GM13976 (cell line): ENCODE data around the gene HERC4.
"Not testable (repeated sequence)": the region's sequence is repeated elsewhere in the genome, so short reads cannot be mapped to it uniquely, and the experiment has no call there.

ENCODE experiments used
- DNase-seq: peaks from one replicate; pipeline ENCODE4 v3.0.0; 2012; ENCODE audit warnings: low spot score
- in situ Hi-C: fragments of 300-500 bp; cut with MboI; formaldehyde crosslinking; loops from one replicate; pipeline ENCODE4 v1.12.0; 2022; ENCODE audit warnings: low sequenced_read_pairs, mixed read lengths, inconsistent platforms; ENCODE audit not compliant: unreplicated experiment
- TF ChIP-seq, protein P1 (sequence below): IDR thresholded peaks from 2 replicates; pipeline ENCODE4 v1.5.1; 2012; ENCODE audit warnings: borderline replicate concordance, mild to moderate bottlenecking; ENCODE audit not compliant: insufficient read depth; ENCODE audit errors: extremely low read depth, missing control alignments, control extremely low read depth

Gene HERC4

DNA sequence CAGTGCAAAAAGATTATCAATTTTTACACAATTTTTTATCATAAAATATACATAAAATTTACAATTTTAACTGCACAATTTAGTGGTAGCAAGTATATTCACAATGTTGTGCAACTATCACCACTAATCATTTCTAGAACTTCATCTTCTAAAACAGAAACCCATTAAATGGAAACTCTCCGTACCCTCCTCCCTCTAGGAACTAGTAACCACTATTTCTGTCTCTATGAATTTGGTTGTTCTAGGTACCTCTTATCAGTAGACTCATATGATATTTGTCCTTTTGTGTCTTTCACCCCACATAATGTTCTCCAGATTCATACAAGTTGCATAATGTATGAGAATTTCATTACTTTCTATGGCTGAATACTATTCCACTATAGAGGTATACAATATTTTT is 73.5 kb downstream of the HERC4 start:
- no peak for DNase-seq
- TF ChIP-seq, protein P1, sequence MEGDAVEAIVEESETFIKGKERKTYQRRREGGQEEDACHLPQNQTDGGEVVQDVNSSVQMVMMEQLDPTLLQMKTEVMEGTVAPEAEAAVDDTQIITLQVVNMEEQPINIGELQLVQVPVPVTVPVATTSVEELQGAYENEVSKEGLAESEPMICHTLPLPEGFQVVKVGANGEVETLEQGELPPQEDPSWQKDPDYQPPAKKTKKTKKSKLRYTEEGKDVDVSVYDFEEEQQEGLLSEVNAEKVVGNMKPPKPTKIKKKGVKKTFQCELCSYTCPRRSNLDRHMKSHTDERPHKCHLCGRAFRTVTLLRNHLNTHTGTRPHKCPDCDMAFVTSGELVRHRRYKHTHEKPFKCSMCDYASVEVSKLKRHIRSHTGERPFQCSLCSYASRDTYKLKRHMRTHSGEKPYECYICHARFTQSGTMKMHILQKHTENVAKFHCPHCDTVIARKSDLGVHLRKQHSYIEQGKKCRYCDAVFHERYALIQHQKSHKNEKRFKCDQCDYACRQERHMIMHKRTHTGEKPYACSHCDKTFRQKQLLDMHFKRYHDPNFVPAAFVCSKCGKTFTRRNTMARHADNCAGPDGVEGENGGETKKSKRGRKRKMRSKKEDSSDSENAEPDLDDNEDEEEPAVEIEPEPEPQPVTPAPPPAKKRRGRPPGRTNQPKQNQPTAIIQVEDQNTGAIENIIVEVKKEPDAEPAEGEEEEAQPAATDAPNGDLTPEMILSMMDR: no peak
- in situ Hi-C loops: no loop called here

DNA sequence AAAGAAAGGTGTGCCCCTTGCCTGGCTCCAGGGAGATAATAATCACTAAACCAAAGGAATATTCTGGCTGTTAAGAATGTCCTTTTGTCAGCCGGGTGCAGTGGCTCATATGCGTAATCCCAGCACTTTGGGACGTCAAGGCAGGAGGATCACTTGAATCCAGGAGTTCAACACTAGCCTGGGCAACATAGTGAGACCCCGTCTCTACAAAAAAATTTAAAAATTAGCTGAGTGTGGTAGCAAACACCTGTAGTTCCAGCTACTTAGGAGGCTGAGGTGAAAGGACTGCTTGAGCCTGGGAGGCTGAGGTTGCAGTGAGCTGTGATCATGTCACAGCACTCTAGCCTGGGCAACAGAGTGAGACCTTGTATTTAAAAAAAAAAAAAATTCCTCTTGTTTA is 74.1 kb downstream of the HERC4 start:
- TF ChIP-seq, protein P1: no peak
- no peak for DNase-seq
- in situ Hi-C loops: no loop called here

DNA sequence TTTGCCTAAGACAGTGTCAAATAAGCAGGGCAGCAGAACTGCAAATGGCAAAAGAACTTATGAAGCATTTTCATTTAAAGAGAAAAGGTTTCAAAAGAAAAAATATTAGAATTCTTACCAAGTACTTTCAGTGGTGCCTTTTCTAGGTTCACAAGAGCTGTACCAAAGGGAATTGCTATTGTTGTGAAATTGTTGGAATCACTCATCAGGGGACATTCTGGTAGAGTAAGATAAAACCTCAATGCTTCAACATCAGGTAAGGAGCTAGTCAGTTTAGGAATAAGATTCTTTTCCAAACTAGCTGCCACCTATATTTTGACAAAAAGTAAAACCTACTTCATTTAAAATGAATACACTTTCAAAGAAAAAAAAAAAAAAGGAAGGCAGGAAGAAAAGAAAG is 85.0 kb downstream of the HERC4 start:
- in situ Hi-C loops: no loop called here
- DNase-seq: no peak
- TF ChIP-seq, protein P1: no peak

DNA sequence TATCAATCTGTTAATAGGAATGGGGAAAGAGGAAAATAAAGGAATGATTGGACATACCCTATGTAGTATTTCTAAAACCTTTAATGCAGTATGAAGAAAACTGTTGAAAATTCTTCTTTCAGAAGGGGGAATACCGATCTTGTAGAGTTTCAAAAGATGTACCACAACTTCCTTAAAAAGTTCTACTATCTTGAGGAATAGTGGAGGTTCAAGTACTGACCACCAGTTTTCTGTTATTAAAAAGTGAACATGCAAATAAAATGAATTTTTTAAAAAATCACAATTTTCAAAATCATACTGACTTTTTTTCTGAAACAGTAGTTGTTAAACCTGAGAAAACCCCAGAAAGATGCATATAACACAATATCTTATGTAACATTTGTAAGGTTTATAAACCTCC is 86.5 kb downstream of the HERC4 start:
- TF ChIP-seq, protein P1: no peak
- in situ Hi-C loops: no loop called here
- no peak for DNase-seq

DNA sequence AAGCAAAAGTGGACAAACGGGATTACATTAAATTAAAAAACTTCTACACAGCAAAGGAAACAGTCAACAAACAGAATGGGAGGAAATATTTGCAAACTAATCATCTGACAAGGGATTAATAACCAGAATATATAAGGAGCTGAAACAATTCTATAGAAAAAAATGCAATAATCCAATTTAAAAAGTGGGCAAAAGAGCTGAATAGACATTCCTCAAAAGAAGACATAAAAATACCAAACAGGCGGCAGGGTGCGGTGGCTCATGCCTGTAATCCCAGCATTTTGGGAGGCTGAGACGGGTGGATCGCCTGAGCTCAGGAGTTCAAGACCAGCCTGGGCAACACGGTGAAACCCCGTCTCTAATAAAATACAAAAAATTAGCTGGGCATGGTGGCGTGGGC is 92.5 kb downstream of the HERC4 start:
- in situ Hi-C loops, DNase-seq: not testable (repeated sequence)

DNA sequence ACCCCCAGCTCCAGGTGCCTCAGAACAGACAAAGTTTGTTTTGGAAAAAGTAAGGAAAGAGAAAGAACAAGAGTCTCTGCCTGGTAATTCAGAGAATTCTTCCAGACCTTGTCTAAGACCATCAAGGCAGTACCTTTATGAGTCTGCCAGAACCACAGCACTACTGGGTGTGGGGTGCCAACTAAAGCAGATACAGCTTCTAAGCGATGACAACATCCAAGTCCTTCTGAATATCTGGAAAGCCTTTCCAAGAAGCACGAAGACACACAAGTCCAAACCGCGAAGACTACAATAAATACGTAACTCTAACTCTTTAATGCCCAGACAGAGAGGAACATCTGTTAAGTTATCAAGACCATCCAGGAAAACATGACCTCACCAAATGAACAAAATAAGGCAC is 96.3 kb downstream of the HERC4 start:
- DNase-seq: no peak
- TF ChIP-seq, protein P1: no peak
- in situ Hi-C loops: no loop called here

DNA sequence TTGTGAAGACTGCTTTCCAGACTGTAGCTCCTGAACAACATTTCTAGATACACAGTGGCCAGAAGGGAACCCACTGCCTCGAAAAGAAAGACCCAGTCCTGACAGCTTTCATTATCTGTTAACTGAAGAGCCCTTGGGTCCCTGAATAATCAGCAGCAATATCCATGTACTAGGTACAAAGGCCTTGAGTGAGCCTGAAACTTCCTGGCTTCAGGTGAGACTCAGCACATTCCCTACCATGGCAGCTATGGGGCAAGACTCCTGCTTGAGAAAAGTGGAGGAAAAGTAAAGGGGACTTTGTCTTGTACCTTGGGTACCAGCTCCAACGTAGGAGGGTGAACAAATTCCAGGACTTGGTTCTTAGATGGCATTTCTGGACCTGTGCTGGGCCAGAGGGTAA is 97.8 kb downstream of the HERC4 start:
- no peak for DNase-seq
- TF ChIP-seq, protein P1: no peak
- in situ Hi-C loops: no loop called here
